ENCODE results near the gene SYNJ1.

DNA sequence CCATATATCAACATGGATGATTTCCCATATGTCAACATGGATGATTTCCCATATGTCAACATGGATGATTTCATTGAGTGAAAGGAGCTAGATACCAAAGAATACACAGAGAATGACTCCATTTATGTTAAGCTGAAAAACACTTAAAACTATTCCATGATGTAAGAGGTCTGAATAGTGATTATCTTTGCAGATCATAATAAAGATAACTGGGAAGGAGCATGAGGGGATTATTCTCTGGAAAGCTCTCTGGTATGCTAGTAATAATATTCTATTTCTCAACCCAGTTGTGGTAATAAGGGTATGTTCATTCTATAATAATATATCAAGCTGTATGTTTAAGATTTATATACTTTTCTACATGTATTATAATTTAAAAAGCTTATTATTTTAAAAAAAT is 14.1 kb downstream of the SYNJ1 start:
- TF ChIP-seq, protein P1, sequence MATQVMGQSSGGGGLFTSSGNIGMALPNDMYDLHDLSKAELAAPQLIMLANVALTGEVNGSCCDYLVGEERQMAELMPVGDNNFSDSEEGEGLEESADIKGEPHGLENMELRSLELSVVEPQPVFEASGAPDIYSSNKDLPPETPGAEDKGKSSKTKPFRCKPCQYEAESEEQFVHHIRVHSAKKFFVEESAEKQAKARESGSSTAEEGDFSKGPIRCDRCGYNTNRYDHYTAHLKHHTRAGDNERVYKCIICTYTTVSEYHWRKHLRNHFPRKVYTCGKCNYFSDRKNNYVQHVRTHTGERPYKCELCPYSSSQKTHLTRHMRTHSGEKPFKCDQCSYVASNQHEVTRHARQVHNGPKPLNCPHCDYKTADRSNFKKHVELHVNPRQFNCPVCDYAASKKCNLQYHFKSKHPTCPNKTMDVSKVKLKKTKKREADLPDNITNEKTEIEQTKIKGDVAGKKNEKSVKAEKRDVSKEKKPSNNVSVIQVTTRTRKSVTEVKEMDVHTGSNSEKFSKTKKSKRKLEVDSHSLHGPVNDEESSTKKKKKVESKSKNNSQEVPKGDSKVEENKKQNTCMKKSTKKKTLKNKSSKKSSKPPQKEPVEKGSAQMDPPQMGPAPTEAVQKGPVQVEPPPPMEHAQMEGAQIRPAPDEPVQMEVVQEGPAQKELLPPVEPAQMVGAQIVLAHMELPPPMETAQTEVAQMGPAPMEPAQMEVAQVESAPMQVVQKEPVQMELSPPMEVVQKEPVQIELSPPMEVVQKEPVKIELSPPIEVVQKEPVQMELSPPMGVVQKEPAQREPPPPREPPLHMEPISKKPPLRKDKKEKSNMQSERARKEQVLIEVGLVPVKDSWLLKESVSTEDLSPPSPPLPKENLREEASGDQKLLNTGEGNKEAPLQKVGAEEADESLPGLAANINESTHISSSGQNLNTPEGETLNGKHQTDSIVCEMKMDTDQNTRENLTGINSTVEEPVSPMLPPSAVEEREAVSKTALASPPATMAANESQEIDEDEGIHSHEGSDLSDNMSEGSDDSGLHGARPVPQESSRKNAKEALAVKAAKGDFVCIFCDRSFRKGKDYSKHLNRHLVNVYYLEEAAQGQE (IDR thresholded peaks at IDR 0.05; ENCODE audit: insufficient read depth in 1 of 2, low read depth in 2 of 2, low read length in 2 of 2): no peak
- TF ChIP-seq SIN3A (IDR thresholded peaks at IDR 0.05; ENCODE audit: borderline replicate concordance, insufficient read depth, low read length): no peak
- TF ChIP-seq TAF1 (IDR thresholded peaks at IDR 0.05; ENCODE audit: borderline replicate concordance, insufficient read depth, low read length): no peak
- TF ChIP-seq POLR2AphosphoS5 (IDR thresholded peaks at IDR 0.05; ENCODE audit: low read depth, low read length): no peak

All from PFSK-1 (cell line).